GM21381 (cell line): ENCODE results near the gene MAGEC1.
"Not testable (repeated sequence)": the region's sequence is repeated elsewhere in the genome, so short reads cannot be mapped to it uniquely, and the experiment has no call there.

Source experiments
- ATAC-seq: cut with Tn5 transposase; IDR thresholded peaks from one replicate; pipeline ENCODE4 v1.9.1; 2021; ENCODE audit warnings: mild to moderate bottlenecking, moderate library complexity; ENCODE audit not compliant: unreplicated experiment

MAGEC1 gene

GRCh38 chrX:141903400-141904155, at the start of gene MAGEC1:
Gene MAGEC1 (plus strand): TSS chrX:141903894. CDS start chrX:141905073, 1,179 bp downstream.
- no peak for ATAC-seq

GRCh38 chrX:141857479-141857878, 46.2 kb upstream of the MAGEC1 start:
- no peak for ATAC-seq

- no peak for ATAC-seq
Observed at GRCh38 chrX:141879616-141880015, 24.1 kb upstream of the MAGEC1 start.

GRCh38 chrX:141888811-141889210, 14.9 kb upstream of the MAGEC1 start:
- ATAC-seq: not testable (repeated sequence)

- ATAC-seq: no peak
Observed at GRCh38 chrX:141894733-141895132, 9.0 kb upstream of the MAGEC1 start.

- no peak for ATAC-seq
Observed at GRCh38 chrX:141897690-141898089, 6.0 kb upstream of the MAGEC1 start.

GRCh38 chrX:141902366-141902765, 1.3 kb upstream of the MAGEC1 start:
- ATAC-seq: no peak

- no peak for ATAC-seq
Observed at GRCh38 chrX:141904262-141904661, 568 bp downstream of the MAGEC1 start.

- ATAC-seq: no peak
Observed at GRCh38 chrX:141917801-141918200, 14.1 kb downstream of the MAGEC1 start.

- ATAC-seq: no peak
Observed at GRCh38 chrX:141924293-141924692, 20.6 kb downstream of the MAGEC1 start.

- ATAC-seq: no peak
Observed at GRCh38 chrX:141928432-141928831, 24.7 kb downstream of the MAGEC1 start.

GRCh38 chrX:141934059-141934641, 30.5 kb downstream of the MAGEC1 start:
- ATAC-seq: no peak

GRCh38 chrX:141935645-141936044, 32.0 kb downstream of the MAGEC1 start:
- no peak for ATAC-seq

- no peak for ATAC-seq
Observed at GRCh38 chrX:141936080-141936479, 32.4 kb downstream of the MAGEC1 start.

- ATAC-seq: no peak
Observed at GRCh38 chrX:141941234-141941633, 37.5 kb downstream of the MAGEC1 start.

GRCh38 chrX:141945426-141945825, 41.7 kb downstream of the MAGEC1 start:
- no peak for ATAC-seq

GRCh38 chrX:141947350-141947749, 43.7 kb downstream of the MAGEC1 start:
- ATAC-seq: no peak

- ATAC-seq: no peak
Observed at GRCh38 chrX:141952603-141953002, 48.9 kb downstream of the MAGEC1 start.

- no peak for ATAC-seq
Observed at GRCh38 chrX:141958675-141959074, 55.0 kb downstream of the MAGEC1 start.
